ENCODE results near the gene RFX1. TPM values are rescaled to one million over a fixed set of nuclear protein-coding genes. Genes with fewer than 3 reads are reported as not detected.
A peak's percentile ranks its signal among the peaks of the same experiment; 100 is the strongest.

The RFX1 gene
- total and polyA plus RNA-seq, 2 of the 13 experiments (the other 11 are each of a cell fraction or from before 2014, with no cell fraction given) = 1.1 to 1.3 TPM

DNA sequence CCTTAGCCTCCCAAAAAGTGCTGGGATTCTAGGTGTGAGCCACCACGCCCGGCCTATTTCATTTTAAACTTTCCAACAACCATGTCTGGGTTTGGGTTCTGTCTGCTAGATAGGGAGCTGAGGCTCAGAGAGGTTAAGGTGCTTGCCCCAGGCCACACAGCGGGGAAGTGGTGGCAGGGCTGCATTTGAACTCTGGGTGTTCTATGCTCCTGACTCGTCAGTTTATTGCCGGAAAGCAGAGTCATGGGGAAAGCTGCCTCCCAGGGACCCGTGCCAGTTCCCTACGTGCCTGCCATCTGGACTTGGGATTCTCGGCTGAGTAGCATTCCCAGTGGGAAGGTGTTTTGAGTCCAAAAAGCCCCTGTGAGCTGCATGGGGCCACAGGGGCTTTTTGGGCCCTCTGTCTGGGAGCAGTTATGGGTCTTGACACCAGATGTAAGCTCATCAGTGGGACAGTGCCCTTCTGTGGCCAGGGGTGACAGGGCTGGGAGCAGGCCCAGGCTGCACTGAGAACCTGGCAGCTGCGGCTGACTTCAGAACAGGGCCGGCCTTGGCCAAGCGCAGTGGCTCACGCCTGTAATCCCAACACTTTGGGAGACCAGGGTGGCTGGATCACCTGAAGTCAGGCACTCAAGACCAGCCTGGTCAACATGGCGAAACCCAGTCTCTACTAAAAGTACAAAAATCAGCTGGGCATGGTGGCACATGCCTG lies 10.9 kb downstream of the RFX1 start:
- in situ Hi-C loops (cut with HindIII; ENCODE audit: extremely low pct_ligation_motif_present, low pct_unique_long_range_greater_than_20kb) = no loop called here
- BruUV-seq (replicated peaks) = no TSS peak
- Histone ChIP-seq H3K9me3 (ENCODE audit: low read length) (no peaks in the 10 kb centered on the region), H3K27me3 (ENCODE audit: control insufficient read depth in 1 of 2, insufficient read depth in 2 of 2, low read length in 2 of 2) (no peaks in the 10 kb centered on the region; a peak in 1 of 5 replicates), H3K4me3 (replicated peaks in 1 of 3; ENCODE audit: insufficient read depth in 1 of 3, low read depth in 2 of 3, low read length in 3 of 3) (no peak overlapping the region), H3K9ac (ENCODE audit: insufficient read depth, low read depth, low read length) (no peak overlapping the region), H4K20me1 (ENCODE audit: insufficient read depth, low read length) (no peaks in the 10 kb centered on the region), H3K4me2 (ENCODE audit: low read depth, low read length) (no peak overlapping the region), H3K4me1 (ENCODE audit: insufficient read depth, low read length) (no peaks in the 10 kb centered on the region), H3K27ac (ENCODE audit: extremely low read length, insufficient read depth, low read length) (no peak overlapping the region), H3K79me2 (ENCODE audit: insufficient read depth, low read length) (no peaks in the 10 kb centered on the region), H3K36me3 (replicated peaks in 1 of 2; ENCODE audit: control insufficient read depth in 1 of 2, insufficient read depth in 2 of 2, low read length in 2 of 2) (peaks cover 16 to 30% of the 10 kb centered on the region in 2 experiments; a peak in 4 of 5 replicates), H2AFZ (ENCODE audit: low read length) (no peak overlapping the region)
- DNase-seq (ENCODE audit: low spot score) (no peak), FAIRE-seq (no peak), ATAC-seq (no peak)
- TF ChIP-seq ZNF768 (CRISPR knock-in tag; IDR thresholded peaks at IDR 0.05) (peak; percentile 93), JUNB (CRISPR knock-in tag; IDR thresholded peaks at IDR 0.05; ENCODE audit: borderline replicate concordance) (no peak)
- ChIA-PET CTCF (ENCODE audit: low intra/inter-chr PET ratio, low total read pairs) (no interaction called here), POLR2A (no interaction called here)
- intact Hi-C loops (cut with micrococcal nuclease; ENCODE audit: unreplicated experiment) = no loop called here
- 94% methylated on average over 4 of the region's 13 CpGs for WGBS (ENCODE audit: low lambda C conversion rate)

DNA sequence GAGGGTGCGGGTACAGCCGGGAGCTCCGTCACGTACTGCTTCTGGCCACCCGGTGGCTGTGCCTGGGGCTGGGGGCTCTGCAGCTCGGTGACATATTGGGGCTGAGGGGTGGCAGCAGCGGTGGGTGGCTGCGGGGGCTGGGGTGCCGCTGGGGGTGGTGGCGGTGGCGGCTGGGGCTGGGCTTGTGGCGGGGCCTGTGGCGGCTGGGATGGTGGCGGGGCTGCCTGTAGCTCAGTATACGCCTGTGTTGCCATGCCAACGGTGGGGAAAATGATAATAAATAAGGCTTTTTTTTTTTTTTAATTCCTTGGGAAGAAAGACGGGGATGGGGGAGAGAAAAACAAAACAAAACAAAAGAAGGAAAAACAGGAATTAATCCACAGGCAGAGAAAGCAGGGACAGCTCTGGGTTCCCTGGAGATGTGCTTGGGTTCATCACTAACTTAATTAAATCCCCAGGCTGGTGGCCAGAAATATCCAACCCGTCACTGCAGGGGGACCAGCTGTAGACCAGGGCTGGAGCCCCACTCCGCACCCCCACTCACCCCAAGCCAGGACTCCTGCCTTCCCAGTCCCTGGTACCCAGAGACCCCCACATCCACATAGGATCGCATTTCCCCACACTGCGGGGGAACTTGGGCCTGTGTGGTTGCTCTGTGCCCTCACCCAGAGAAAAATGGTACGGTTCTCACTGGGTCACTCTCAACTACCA lies 12.4 kb downstream of the RFX1 start:
- Histone ChIP-seq H2AFZ (ENCODE audit: low read length) (no peak overlapping the region), H4K20me1 (ENCODE audit: insufficient read depth, low read length) (no peaks in the 10 kb centered on the region), H3K9ac (ENCODE audit: insufficient read depth, low read depth, low read length) (no peak overlapping the region), H3K9me3 (ENCODE audit: low read length) (no peaks in the 10 kb centered on the region), H3K27me3 (ENCODE audit: control insufficient read depth in 1 of 2, insufficient read depth in 2 of 2, low read length in 2 of 2) (no peaks in the 10 kb centered on the region; a peak in 1 of 5 replicates), H3K27ac (ENCODE audit: extremely low read length, insufficient read depth, low read length) (no peak overlapping the region), H3K4me3 (replicated peaks in 1 of 3; ENCODE audit: insufficient read depth in 1 of 3, low read depth in 2 of 3, low read length in 3 of 3) (no peak overlapping the region), H3K36me3 (replicated peaks in 1 of 2; ENCODE audit: control insufficient read depth in 1 of 2, insufficient read depth in 2 of 2, low read length in 2 of 2) (peaks cover 16 to 33% of the 10 kb centered on the region in 2 experiments; a peak in 4 of 5 replicates), H3K4me2 (ENCODE audit: low read depth, low read length) (no peak overlapping the region), H3K79me2 (ENCODE audit: insufficient read depth, low read length) (no peaks in the 10 kb centered on the region), H3K4me1 (ENCODE audit: insufficient read depth, low read length) (peaks cover 12% of the 10 kb centered on the region)
- WGBS (ENCODE audit: low lambda C conversion rate) = 99% methylated on average over 21 of the region's 22 CpGs
- FAIRE-seq (no peak), DNase-seq (ENCODE audit: low spot score) (no peak), ATAC-seq (no peak)
- BruUV-seq (replicated peaks) = no TSS peak
- in situ Hi-C loops (cut with HindIII; ENCODE audit: extremely low pct_ligation_motif_present, low pct_unique_long_range_greater_than_20kb) = no loop called here
- ChIA-PET POLR2A (interaction anchor here (0.6 to 1.2 kb wide), 3 partner anchors 13 to 153 kb away, joined by 3 to 4 read pairs (median 3); partner anchors contain the start of genes ASF1B and RFX1), CTCF (ENCODE audit: low intra/inter-chr PET ratio, low total read pairs) (no interaction called here)
- intact Hi-C loops (cut with micrococcal nuclease; ENCODE audit: unreplicated experiment) = no loop called here
- TF ChIP-seq ASH2L (IDR thresholded peaks at IDR 0.05; ENCODE audit: insufficient read length, low read depth, low read length) (no peak), SAP130 (CRISPR knock-in tag; IDR thresholded peaks at IDR 0.05; ENCODE audit: low read depth) (no peak), ZSCAN29 (CRISPR knock-in tag; conservative IDR thresholded peaks at IDR 0.05) (no peak), ZNF672 (CRISPR knock-in tag; IDR thresholded peaks at IDR 0.05) (no peak), KMT2A (CRISPR knock-in tag; IDR thresholded peaks at IDR 0.05) (no peak), ZSCAN12 (CRISPR knock-in tag; IDR thresholded peaks at IDR 0.05) (no peak), ZNF713 (CRISPR knock-in tag; IDR thresholded peaks at IDR 0.05) (no peak)
- TF ChIP-seq, protein P1, sequence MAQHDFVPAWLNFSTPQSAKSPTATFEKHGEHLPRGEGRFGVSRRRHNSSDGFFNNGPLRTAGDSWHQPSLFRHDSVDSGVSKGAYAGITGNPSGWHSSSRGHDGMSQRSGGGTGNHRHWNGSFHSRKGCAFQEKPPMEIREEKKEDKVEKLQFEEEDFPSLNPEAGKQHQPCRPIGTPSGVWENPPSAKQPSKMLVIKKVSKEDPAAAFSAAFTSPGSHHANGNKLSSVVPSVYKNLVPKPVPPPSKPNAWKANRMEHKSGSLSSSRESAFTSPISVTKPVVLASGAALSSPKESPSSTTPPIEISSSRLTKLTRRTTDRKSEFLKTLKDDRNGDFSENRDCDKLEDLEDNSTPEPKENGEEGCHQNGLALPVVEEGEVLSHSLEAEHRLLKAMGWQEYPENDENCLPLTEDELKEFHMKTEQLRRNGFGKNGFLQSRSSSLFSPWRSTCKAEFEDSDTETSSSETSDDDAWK (CRISPR knock-in tag; IDR thresholded peaks at IDR 0.05) = no peak
- TF ChIP-seq, protein P2, sequence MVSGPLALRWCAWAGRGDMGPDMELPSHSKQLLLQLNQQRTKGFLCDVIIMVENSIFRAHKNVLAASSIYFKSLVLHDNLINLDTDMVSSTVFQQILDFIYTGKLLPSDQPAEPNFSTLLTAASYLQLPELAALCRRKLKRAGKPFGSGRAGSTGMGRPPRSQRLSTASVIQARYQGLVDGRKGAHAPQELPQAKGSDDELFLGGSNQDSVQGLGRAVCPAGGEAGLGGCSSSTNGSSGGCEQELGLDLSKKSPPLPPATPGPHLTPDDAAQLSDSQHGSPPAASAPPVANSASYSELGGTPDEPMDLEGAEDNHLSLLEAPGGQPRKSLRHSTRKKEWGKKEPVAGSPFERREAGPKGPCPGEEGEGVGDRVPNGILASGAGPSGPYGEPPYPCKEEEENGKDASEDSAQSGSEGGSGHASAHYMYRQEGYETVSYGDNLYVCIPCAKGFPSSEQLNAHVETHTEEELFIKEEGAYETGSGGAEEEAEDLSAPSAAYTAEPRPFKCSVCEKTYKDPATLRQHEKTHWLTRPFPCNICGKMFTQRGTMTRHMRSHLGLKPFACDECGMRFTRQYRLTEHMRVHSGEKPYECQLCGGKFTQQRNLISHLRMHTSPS (CRISPR knock-in tag; IDR thresholded peaks at IDR 0.05; ENCODE audit: low read depth) = no peak
- TF ChIP-seq, protein P3, sequence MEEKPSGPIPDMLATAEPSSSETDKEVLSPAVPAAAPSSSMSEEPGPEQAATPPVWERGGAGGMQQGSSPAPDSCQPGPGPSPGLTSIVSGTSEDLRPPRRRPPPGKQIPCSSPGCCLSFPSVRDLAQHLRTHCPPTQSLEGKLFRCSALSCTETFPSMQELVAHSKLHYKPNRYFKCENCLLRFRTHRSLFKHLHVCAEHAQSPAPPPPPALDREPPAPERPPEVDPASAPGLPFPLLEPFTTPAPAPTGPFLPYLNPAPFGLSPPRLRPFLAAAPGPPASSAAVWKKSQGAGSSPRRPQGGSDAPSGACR (CRISPR knock-in tag; IDR thresholded peaks at IDR 0.05) = no peak
